Osteoblast (primary cell): Measurements from ENCODE around the gene TOE1. TPM values are rescaled to one million over a fixed set of nuclear protein-coding genes. Genes with fewer than 3 reads are reported as not detected.

ENCODE experiments used
- DNase-seq: peaks from one replicate; pipeline ENCODE4 v3.0.0; 2011; ENCODE audit warnings: low spot score, mixed read lengths; ENCODE audit not compliant: insufficient read length; ENCODE audit errors: missing footprints
- H2AFZ ChIP-seq: 2 replicates; pipeline ENCODE4 v1.6.0; 2011; ENCODE audit warnings: mild to moderate bottlenecking, low read length
- H3K27ac ChIP-seq: 2 replicates; pipeline ENCODE4 v1.5.1; 2011; ENCODE audit warnings: mild to moderate bottlenecking, low read depth, low read length, moderate library complexity
- H3K27me3 ChIP-seq: 2 replicates; pipeline ENCODE4 v1.6.0; 2012; ENCODE audit warnings: mild to moderate bottlenecking, control low read depth, inconsistent platforms, low read length, moderate library complexity; ENCODE audit not compliant: insufficient read depth
- H3K36me3 ChIP-seq: 2 replicates; pipeline ENCODE4 v1.5.1; 2011; ENCODE audit warnings: mild to moderate bottlenecking, low read length, control low read depth, moderate library complexity; ENCODE audit not compliant: insufficient read depth
- H3K4me1 ChIP-seq: 2 replicates; pipeline ENCODE4 v1.5.1; 2011; ENCODE audit warnings: mild to moderate bottlenecking, low read length, control low read depth, moderate library complexity; ENCODE audit not compliant: insufficient read depth
- H3K4me2 ChIP-seq: 2 replicates; pipeline ENCODE4 v1.6.0; 2011; ENCODE audit warnings: mild to moderate bottlenecking, low read length; ENCODE audit not compliant: insufficient read depth
- H3K4me3 ChIP-seq: fragments of 200-600 bp; sonication (generic); 3 replicates; pipeline ENCODE4 v1.5.1; 2012; ENCODE audit warnings: mild to moderate bottlenecking, low read length, inconsistent platforms; ENCODE audit not compliant: insufficient read depth
- H3K79me2 ChIP-seq: 2 replicates; pipeline ENCODE4 v1.6.0; 2012; ENCODE audit warnings: mild to moderate bottlenecking, low read length, control low read depth, inconsistent platforms; ENCODE audit not compliant: insufficient read depth
- H3K9me3 ChIP-seq: 2 replicates; pipeline ENCODE4 v1.5.1; 2011; ENCODE audit warnings: low read depth, low read length, control low read depth
- H4K20me1 ChIP-seq: 2 replicates; pipeline ENCODE4 v1.6.0; 2012; ENCODE audit warnings: mild to moderate bottlenecking, low read length, control low read depth; ENCODE audit not compliant: insufficient read depth
- CTCF ChIP-seq: IDR thresholded peaks from 2 replicates; pipeline ENCODE4 v1.5.1; 2011; ENCODE audit warnings: mild to moderate bottlenecking, low read depth, low read length, moderate library complexity; ENCODE audit errors: extremely low read depth
- total RNA-seq: library from RNA; depleted of rRNA; stranded (reverse); fragments of >200 nt; gene quantifications from 2 replicates; pipeline ENCODE4 v1.2.3, GENCODE V29; 2012

TOE1 gene
- total RNA-seq, 1 donor: 6.5 TPM

- no peak for DNase-seq
- H3K27me3 ChIP-seq: no peaks in the 10 kb centered on the region
- no peak overlapping the region for H3K27ac ChIP-seq
- peaks cover 19% of the 10 kb centered on the region for H3K36me3 ChIP-seq
- peaks cover 5% of the 10 kb centered on the region for H3K4me1 ChIP-seq
- H2AFZ ChIP-seq: no peak overlapping the region
- no peaks in the 10 kb centered on the region for H3K9me3 ChIP-seq
- peaks cover under 1% of the 10 kb centered on the region for H3K79me2 ChIP-seq
- H3K4me2 ChIP-seq: no peak overlapping the region
- H4K20me1 ChIP-seq: no peaks in the 10 kb centered on the region
- H3K4me3 ChIP-seq: no peak overlapping the region
- TF ChIP-seq CTCF: no peak
These were observed 8.3 kb upstream of the TOE1 start for GRCh38 chr1:45331436-45332345.

GRCh38 chr1:45332346-45332720 lies 7.6 kb upstream of the TOE1 start:
- no peak for TF ChIP-seq CTCF
- H3K36me3 ChIP-seq: peaks cover 19% of the 10 kb centered on the region
- H3K27ac ChIP-seq: no peak overlapping the region
- H3K4me2 ChIP-seq: no peak overlapping the region
- DNase-seq: no peak
- no peak overlapping the region for H2AFZ ChIP-seq
- no peaks in the 10 kb centered on the region for H3K9me3 ChIP-seq
- H3K4me3 ChIP-seq: no peak overlapping the region
- H3K27me3 ChIP-seq: no peaks in the 10 kb centered on the region
- H4K20me1 ChIP-seq: no peaks in the 10 kb centered on the region
- H3K79me2 ChIP-seq: peaks cover 2% of the 10 kb centered on the region
- H3K4me1 ChIP-seq: no peaks in the 10 kb centered on the region

GRCh38 chr1:45334308-45335245 lies 5.4 kb upstream of the TOE1 start:
- TF ChIP-seq CTCF: no peak
- H3K4me3 ChIP-seq: no peak overlapping the region
- peaks cover 4% of the 10 kb centered on the region for H3K4me1 ChIP-seq
- no peaks in the 10 kb centered on the region for H3K27me3 ChIP-seq
- DNase-seq: no peak
- H3K9me3 ChIP-seq: no peaks in the 10 kb centered on the region
- peaks cover 19% of the 10 kb centered on the region for H3K36me3 ChIP-seq
- no peak overlapping the region for H2AFZ ChIP-seq
- peaks cover 11% of the 10 kb centered on the region for H3K79me2 ChIP-seq
- H4K20me1 ChIP-seq: no peaks in the 10 kb centered on the region
- no peak overlapping the region for H3K4me2 ChIP-seq
- H3K27ac ChIP-seq: no peak overlapping the region

DNA sequence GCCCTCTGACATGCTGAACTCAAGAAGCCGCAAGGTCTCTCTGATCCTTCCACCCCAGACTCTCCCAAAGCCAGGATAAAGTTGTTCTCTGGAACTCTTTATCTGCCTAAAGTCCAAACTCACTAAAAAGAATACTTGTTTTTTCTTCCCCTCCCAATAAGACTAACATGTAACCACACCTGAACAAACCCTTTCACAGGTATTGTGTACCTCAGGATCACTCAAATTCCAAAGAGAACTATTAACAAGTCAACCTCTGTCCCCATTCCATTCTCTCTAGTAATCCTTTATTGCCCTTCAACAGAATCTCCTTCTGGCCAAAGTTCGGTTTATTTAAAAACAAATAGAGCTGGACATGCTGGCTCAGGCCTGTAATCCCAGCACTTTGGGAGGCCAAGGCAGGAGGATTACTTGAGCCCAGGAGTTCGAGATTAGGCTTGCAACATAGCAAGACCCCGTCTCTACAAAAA lies 4.1 kb upstream of the TOE1 start:
- no peak overlapping the region for H3K27ac ChIP-seq
- H3K4me2 ChIP-seq: no peak overlapping the region
- no peaks in the 10 kb centered on the region for H4K20me1 ChIP-seq
- H3K4me3 ChIP-seq: no peak overlapping the region
- peaks cover 16% of the 10 kb centered on the region for H3K79me2 ChIP-seq
- no peak overlapping the region for H2AFZ ChIP-seq
- peaks cover 16% of the 10 kb centered on the region for H3K36me3 ChIP-seq
- H3K9me3 ChIP-seq: no peaks in the 10 kb centered on the region
- H3K4me1 ChIP-seq: peaks cover 8% of the 10 kb centered on the region
- no peaks in the 10 kb centered on the region for H3K27me3 ChIP-seq
- no peak for TF ChIP-seq CTCF
- no peak for DNase-seq
